HCT116 (cell line): Measurements from ENCODE around the gene ARID5A. TPM values are rescaled to one million over a fixed set of nuclear protein-coding genes. Genes with fewer than 3 reads are reported as not detected.

Experiments
- ATAC-seq: fragments of 200-7000 bp; cut with Tn5 transposase; 2 replicates; pipeline ENCODE4 v1.9.1; 2020; ENCODE audit warnings: mild to moderate bottlenecking, moderate library complexity
- BruUV-seq: library from RNA; stranded (reverse); fragments of 400-500 nt; replicated peaks from 2 replicates; lab custom pipeline; 2021; lab: Mats Ljungman, UMichigan
- CTCF ChIA-PET: fragments of 300-600 bp; sonication (Branson Sonifier 250); formaldehyde crosslinking; loops from one replicate; lab custom pipeline; 2021; ENCODE audit warnings: antibody characterized with exemption; lab: Charles Lee
- POLR2A ChIA-PET: fragments of 300-600, 350-600 bp; sonication (Branson Sonifier 250); formaldehyde crosslinking; loops from one replicate; lab custom pipeline; 2021; ENCODE audit warnings: antibody characterized with exemption; lab: Charles Lee
- RAD21 ChIA-PET, 2 experiments: fragments of 300-600 bp; sonication (Branson Sonifier 250); formaldehyde crosslinking; loops; one replicate each; lab custom pipeline; 2023; ENCODE audit warnings: low total read pairs in 2 of 2; ENCODE audit not compliant: uncharacterized antibody in 2 of 2, unreplicated experiment in 2 of 2, low non-redundant PET in 1 of 2; lab: Charles Lee
- DNase-seq: peaks from one replicate; pipeline ENCODE4 v3.0.0-alpha.2; 2010; ENCODE audit warnings: low read depth, low spot score
- H2AFZ ChIP-seq: fragments of 200-600 bp; shearing (Covaris generic), sonication (generic); 2 replicates; pipeline ENCODE4 v1.6.1; 2017; ENCODE audit warnings: low read depth, mixed run types, mixed read lengths, antibody characterized with exemption, low read length; ENCODE audit not compliant: poor library complexity, severe bottlenecking
- H3K27ac ChIP-seq: 2 replicates; pipeline ENCODE4 v1.5.1; 2012; ENCODE audit warnings: low read depth, low read length
- H3K27me3 ChIP-seq: fragments of 200-600 bp; sonication (generic); 2 replicates; pipeline ENCODE4 v1.6.1; 2016; ENCODE audit warnings: mixed run types, low read length, mixed read lengths; ENCODE audit not compliant: insufficient read depth
- H3K36me3 ChIP-seq, 2 experiments: fragments of 200-500 bp in 1 of 2; fragments of 200-600 bp in 1 of 2; sonication (Bioruptor generic) in 1 of 2; sonication (generic) in 1 of 2; 2 replicates each; pipeline versions ENCODE4 v1.5.1 to v1.6.1; 2014 to 2016; ENCODE audit warnings: low read length in 2 of 2, inconsistent platforms in 1 of 2, mixed read lengths in 1 of 2, mixed run types in 1 of 2; ENCODE audit not compliant: insufficient read depth in 2 of 2, control insufficient read depth in 1 of 2
- H3K4me1 ChIP-seq, 2 experiments: fragments of 200-600 bp in 1 of 2; sonication (generic) in 1 of 2; 2 replicates each; pipeline versions ENCODE4 v1.5.1 to v1.6.1; 2012 to 2017; ENCODE audit warnings: low read length in 2 of 2, inconsistent platforms in 1 of 2, mild to moderate bottlenecking in 1 of 2, mixed read lengths in 1 of 2, mixed run types in 1 of 2, moderate library complexity in 1 of 2; ENCODE audit not compliant: insufficient read depth in 2 of 2, control insufficient read depth in 1 of 2
- H3K4me2 ChIP-seq: fragments of 200-600 bp; sonication (generic); 2 replicates; pipeline ENCODE4 v1.6.1; 2017; ENCODE audit warnings: mixed run types, low read length, mixed read lengths
- H3K4me3 ChIP-seq, 2 experiments: fragments of 200-600 bp in 1 of 2; sonication (generic) in 1 of 2; replicated peaks in 1 of 2; 2 replicates each; pipeline ENCODE4 v1.5.1; 2011 to 2016; ENCODE audit warnings: low read length in 2 of 2, control low read depth in 1 of 2, low read depth in 1 of 2, mild to moderate bottlenecking in 1 of 2, mixed read lengths in 1 of 2, mixed run types in 1 of 2
- H3K79me2 ChIP-seq: fragments of 200-600 bp; sonication (generic); 2 replicates; pipeline ENCODE4 v1.6.1; 2017; ENCODE audit warnings: mild to moderate bottlenecking, mixed run types, low read length, moderate library complexity, mixed read lengths; ENCODE audit not compliant: insufficient read depth
- H3K9ac ChIP-seq: fragments of 200-600 bp; sonication (generic); 2 replicates; pipeline ENCODE4 v1.6.1; 2016; ENCODE audit warnings: low read length, mixed read lengths
- H3K9me2 ChIP-seq: fragments of 200-600 bp; sonication (generic), shearing (Covaris generic); 2 replicates; pipeline ENCODE4 v1.6.1; 2017; ENCODE audit warnings: mixed run types, mild to moderate bottlenecking, moderate library complexity; ENCODE audit not compliant: insufficient read depth
- H3K9me3 ChIP-seq, 2 experiments: fragments of 200-500 bp in 1 of 2; fragments of 200-600 bp in 1 of 2; sonication (Bioruptor generic) in 1 of 2; sonication (generic) in 1 of 2; 2 replicates each; pipeline ENCODE4 v1.6.1; 2014 to 2017; ENCODE audit warnings: low read length in 2 of 2, mixed read lengths in 2 of 2, inconsistent platforms in 1 of 2, low read depth in 1 of 2, mild to moderate bottlenecking in 1 of 2, mixed run types in 1 of 2, moderate library complexity in 1 of 2; ENCODE audit not compliant: control insufficient read depth in 1 of 2, insufficient read depth in 1 of 2
- H4K20me1 ChIP-seq: fragments of 200-600 bp; sonication (generic), shearing (Covaris generic); 2 replicates; pipeline ENCODE4 v1.6.1; 2017; ENCODE audit warnings: mixed run types, mild to moderate bottlenecking, moderate library complexity; ENCODE audit not compliant: insufficient read depth
- ATF3 ChIP-seq: IDR thresholded peaks from 2 replicates; pipeline ENCODE4 v1.6.1; 2012
- CBX3 ChIP-seq: IDR thresholded peaks from 2 replicates; pipeline ENCODE4 v1.6.1; 2012; ENCODE audit warnings: low read depth
- CEBPB ChIP-seq: IDR thresholded peaks from 2 replicates; pipeline ENCODE4 v1.6.1; 2012; ENCODE audit warnings: low read depth
- EGR1 ChIP-seq: IDR thresholded peaks from 2 replicates; pipeline ENCODE4 v1.6.1; 2012; ENCODE audit warnings: low read depth
- EZH2 ChIP-seq: fragments of 200-600 bp; sonication (generic); IDR thresholded peaks from 2 replicates; pipeline ENCODE4 v1.6.1; 2017; ENCODE audit warnings: antibody characterized with exemption, mixed run types
- EZH2phosphoT487 ChIP-seq: fragments of 200-600 bp; IDR thresholded peaks from 2 replicates; pipeline ENCODE4 v1.6.1; 2018; ENCODE audit warnings: antibody characterized with exemption, borderline replicate concordance
- JUND ChIP-seq: IDR thresholded peaks from 2 replicates; pipeline ENCODE4 v1.6.1; 2012
- MAX ChIP-seq: IDR thresholded peaks from 2 replicates; pipeline ENCODE4 v1.6.1; 2012
- POLR2AphosphoS5 ChIP-seq: IDR thresholded peaks from 2 replicates; pipeline ENCODE4 v1.6.1; 2011; ENCODE audit warnings: mild to moderate bottlenecking, low read depth, low read length, moderate library complexity
- RAD21 ChIP-seq: IDR thresholded peaks from 2 replicates; pipeline ENCODE4 v1.6.1; 2012; ENCODE audit warnings: low read depth, mild to moderate bottlenecking
- SP1 ChIP-seq: IDR thresholded peaks from 2 replicates; pipeline ENCODE4 v1.6.1; 2012; ENCODE audit warnings: low read depth
- SRF ChIP-seq: IDR thresholded peaks from 2 replicates; pipeline ENCODE4 v1.6.1; 2012; ENCODE audit warnings: low read depth
- YY1 ChIP-seq: IDR thresholded peaks from 2 replicates; pipeline ENCODE4 v1.6.1; 2011; ENCODE audit warnings: low read length, low read depth, moderate library complexity, mild to moderate bottlenecking; ENCODE audit not compliant: insufficient replicate concordance; ENCODE audit errors: extremely low read depth
- ZBTB33 ChIP-seq: IDR thresholded peaks from 2 replicates; pipeline ENCODE4 v1.6.1; 2011; ENCODE audit warnings: mild to moderate bottlenecking, low read length, moderate library complexity; ENCODE audit not compliant: insufficient replicate concordance; ENCODE audit errors: extremely low read depth
- ZNF274 ChIP-seq: fragments of 200-500 bp; sonication (Bioruptor generic); IDR thresholded peaks from 2 replicates; pipeline ENCODE4 v1.6.1; 2014; ENCODE audit warnings: mild to moderate bottlenecking, low read depth, low read length, inconsistent platforms
- intact Hi-C: fragments of 100-400 bp; cut with micrococcal nuclease; formaldehyde crosslinking; loops from 2 replicates; pipeline ENCODE4 v1.10.0; 2022
- total RNA-seq: library from RNA; stranded (reverse); gene quantifications from one replicate; pipeline ENCODE4 v1.2.1, GENCODE V29; 2021; ENCODE audit not compliant: unreplicated experiment
- TF ChIP-seq, protein P1 (sequence below), 3 experiments: fragments of 200-600 bp in 1 of 3; sonication (generic) in 1 of 3; IDR thresholded peaks in 2 of 3; conservative IDR thresholded peaks in 1 of 3; 2 replicates each; pipeline ENCODE4 v1.5.1; 2012 to 2017; ENCODE audit warnings: low read depth in 2 of 3, low read length in 2 of 3, antibody characterized with exemption in 1 of 3, borderline replicate concordance in 1 of 3, control low read depth in 1 of 3, mild to moderate bottlenecking in 1 of 3, mixed read lengths in 1 of 3, mixed run types in 1 of 3, moderate library complexity in 1 of 3; ENCODE audit not compliant: insufficient read depth in 1 of 3

Gene ARID5A
- total RNA-seq, 1 experiment from 2014 or later: 8.2 TPM

GRCh38 chr2:96534141-96534540 is 2.4 kb upstream of the ARID5A start:
- BruUV-seq: no TSS peak
- Histone ChIP-seq H3K27ac (no peak overlapping the region), H3K27me3 (no peaks in the 10 kb centered on the region), H3K4me2 (no peak overlapping the region), H3K79me2 (no peaks in the 10 kb centered on the region), H4K20me1 (no peaks in the 10 kb centered on the region), H3K9me3 (no peaks in the 10 kb centered on the region), H3K9me2 (no peaks in the 10 kb centered on the region), H3K4me1 (peaks cover 12 to 54% of the 10 kb centered on the region in 2 experiments), H3K4me3 (no peak overlapping the region), H3K36me3 (no peaks in the 10 kb centered on the region), H3K9ac (no peak overlapping the region), H2AFZ (no peak overlapping the region)
- intact Hi-C loops: no loop called here
- POLR2A ChIA-PET: no interaction called here
- DNase-seq: no peak
- RAD21 ChIA-PET: no interaction called here
- CTCF ChIA-PET: interaction anchor here (1.4 to 2.5 kb wide), 3 partner anchors 16 to 20 kb away, joined by 6 to 10 read pairs (median 9); no protein-coding TSS in a partner anchor
- ATAC-seq: no peak
- TF ChIP-seq ATF3: no peak
- no peak for TF ChIP-seq JUND
- TF ChIP-seq RAD21: no peak
- no peak for TF ChIP-seq CEBPB
- no peak for TF ChIP-seq POLR2AphosphoS5
- TF ChIP-seq SRF: no peak
- no peak for TF ChIP-seq EZH2phosphoT487
- TF ChIP-seq CBX3: no peak
- TF ChIP-seq SP1: no peak
- no peak for TF ChIP-seq EGR1
- no peak for TF ChIP-seq EZH2
- no peak for TF ChIP-seq YY1
- TF ChIP-seq, all 23 proteins: peak for 0

- CTCF ChIA-PET: interaction anchor here (1.4 to 2.3 kb wide), 2 partner anchors 13 to 15 kb away, joined by 4 to 10 read pairs; no protein-coding TSS in a partner anchor
- H3K4me1 ChIP-seq: peaks cover 12 to 60% of the 10 kb centered on the region in 2 experiments
- no peak overlapping the region for H3K27ac ChIP-seq
- H3K27me3 ChIP-seq: no peaks in the 10 kb centered on the region
- POLR2A ChIA-PET: no interaction called here
- H3K4me3 ChIP-seq: no peak overlapping the region
- H3K9ac ChIP-seq: no peak overlapping the region
- no peak overlapping the region for H2AFZ ChIP-seq
- DNase-seq (no peak), ATAC-seq (no peak)
- no TSS peak for BruUV-seq
- H3K9me3 ChIP-seq: no peaks in the 10 kb centered on the region
- no peak overlapping the region for H3K4me2 ChIP-seq
- H3K36me3 ChIP-seq: no peaks in the 10 kb centered on the region
- H3K79me2 ChIP-seq: 0 out of 2 replicates have a peak, but pooled peaks cover 3% of the 10 kb centered on the region
- H4K20me1 ChIP-seq: no peaks in the 10 kb centered on the region
- RAD21 ChIA-PET: interaction anchor here in 1 of 2 experiments (0.7 kb wide), 1 partner anchor 1027 kb away, joined by 3 read pairs; no protein-coding TSS in a partner anchor
- no peaks in the 10 kb centered on the region for H3K9me2 ChIP-seq
- intact Hi-C loops: no loop called here
- no peak for TF ChIP-seq JUND
- no peak for TF ChIP-seq ZNF274
- TF ChIP-seq, protein P1, sequence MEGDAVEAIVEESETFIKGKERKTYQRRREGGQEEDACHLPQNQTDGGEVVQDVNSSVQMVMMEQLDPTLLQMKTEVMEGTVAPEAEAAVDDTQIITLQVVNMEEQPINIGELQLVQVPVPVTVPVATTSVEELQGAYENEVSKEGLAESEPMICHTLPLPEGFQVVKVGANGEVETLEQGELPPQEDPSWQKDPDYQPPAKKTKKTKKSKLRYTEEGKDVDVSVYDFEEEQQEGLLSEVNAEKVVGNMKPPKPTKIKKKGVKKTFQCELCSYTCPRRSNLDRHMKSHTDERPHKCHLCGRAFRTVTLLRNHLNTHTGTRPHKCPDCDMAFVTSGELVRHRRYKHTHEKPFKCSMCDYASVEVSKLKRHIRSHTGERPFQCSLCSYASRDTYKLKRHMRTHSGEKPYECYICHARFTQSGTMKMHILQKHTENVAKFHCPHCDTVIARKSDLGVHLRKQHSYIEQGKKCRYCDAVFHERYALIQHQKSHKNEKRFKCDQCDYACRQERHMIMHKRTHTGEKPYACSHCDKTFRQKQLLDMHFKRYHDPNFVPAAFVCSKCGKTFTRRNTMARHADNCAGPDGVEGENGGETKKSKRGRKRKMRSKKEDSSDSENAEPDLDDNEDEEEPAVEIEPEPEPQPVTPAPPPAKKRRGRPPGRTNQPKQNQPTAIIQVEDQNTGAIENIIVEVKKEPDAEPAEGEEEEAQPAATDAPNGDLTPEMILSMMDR (IDR thresholded peaks at IDR 0.05 in 2 of 3, conservative IDR thresholded peaks at IDR 0.05 in 1 of 3; ENCODE audit: borderline replicate concordance in 1 of 3, insufficient read depth in 1 of 3, low read depth in 2 of 3, low read length in 2 of 3): no peak
- no peak for TF ChIP-seq ZBTB33
- no peak for TF ChIP-seq EZH2phosphoT487
- no peak for TF ChIP-seq MAX
- no peak for TF ChIP-seq YY1
- TF ChIP-seq RAD21: no peak
- TF ChIP-seq POLR2AphosphoS5: no peak
- no peak for TF ChIP-seq EZH2
Measured at GRCh38 chr2:96534701-96535181, 1.8 kb upstream of the ARID5A start.
